Ascending aorta (tissue), 2 donors: Measurements from ENCODE around the gene C16orf95. TPM values are rescaled to one million over a fixed set of nuclear protein-coding genes. Genes with fewer than 3 reads are reported as not detected.

Experiments used
- DNase-seq, 2 donors: peaks; one replicate each; pipeline ENCODE4 v3.0.0-alpha.2; 2019; ENCODE audit warnings: low spot score in 2 of 2
- H3K27ac ChIP-seq, 2 donors: fragments of 200-600 bp; sonication (generic); one replicate each; pipeline ENCODE4 v1.5.1; 2016 to 2017; ENCODE audit warnings: mild to moderate bottlenecking in 1 of 2
- H3K27me3 ChIP-seq: fragments of 200-600 bp; sonication (generic); one replicate; pipeline ENCODE4 v1.5.1; 2017
- H3K36me3 ChIP-seq, 2 donors: fragments of 200-600 bp; sonication (generic); one replicate each; pipeline ENCODE4 v1.5.1; 2016
- H3K4me1 ChIP-seq, 2 donors: fragments of 200-600 bp; sonication (generic); one replicate each; pipeline ENCODE4 v1.5.1; 2016 to 2017; ENCODE audit warnings: mild to moderate bottlenecking in 1 of 2
- H3K4me3 ChIP-seq, 2 donors: fragments of 200-600 bp; sonication (generic); one replicate each; pipeline ENCODE4 v1.5.1; 2016 to 2017; ENCODE audit warnings: mild to moderate bottlenecking in 1 of 2
- H3K9me3 ChIP-seq, 2 donors: fragments of 200-600 bp; sonication (generic); one replicate each; pipeline ENCODE4 v1.5.1; 2016
- intact Hi-C: fragments of 100-400 bp; cut with DNase I; formaldehyde crosslinking; loops from one replicate; pipeline ENCODE4 v1.15.1; 2023
- total RNA-seq: library from RNA; depleted of rRNA; stranded (reverse); fragments of >200 nt; gene quantifications from one replicate; pipeline ENCODE4 v1.1.0, GENCODE V29; 2016
- TF ChIP-seq, protein P1 (sequence below), 3 experiments: fragments of 200-600 bp in 2 of 3; fragments of 450-650 bp in 1 of 3; sonication (generic) in 2 of 3; IDR thresholded peaks; one replicate each; pipeline ENCODE4 v1.5.1; 2016 to 2019; ENCODE audit warnings: antibody characterized with exemption in 3 of 3, mild to moderate bottlenecking in 1 of 3, moderate library complexity in 1 of 3

C16orf95 gene
- total RNA-seq, 1 donor from 2014 or later, result not detected

- Histone ChIP-seq H3K9me3 (no peaks in the 10 kb centered on the region), H3K27me3 (no peaks in the 10 kb centered on the region), H3K36me3 (peaks cover 27 to 55% of the 10 kb centered on the region in 2 donors), H3K27ac (peak overlapping the region in 1 of 2 donors; percentile 27), H3K4me1 (no peaks in the 10 kb centered on the region), H3K4me3 (no peak overlapping the region)
- TF ChIP-seq, protein P1, sequence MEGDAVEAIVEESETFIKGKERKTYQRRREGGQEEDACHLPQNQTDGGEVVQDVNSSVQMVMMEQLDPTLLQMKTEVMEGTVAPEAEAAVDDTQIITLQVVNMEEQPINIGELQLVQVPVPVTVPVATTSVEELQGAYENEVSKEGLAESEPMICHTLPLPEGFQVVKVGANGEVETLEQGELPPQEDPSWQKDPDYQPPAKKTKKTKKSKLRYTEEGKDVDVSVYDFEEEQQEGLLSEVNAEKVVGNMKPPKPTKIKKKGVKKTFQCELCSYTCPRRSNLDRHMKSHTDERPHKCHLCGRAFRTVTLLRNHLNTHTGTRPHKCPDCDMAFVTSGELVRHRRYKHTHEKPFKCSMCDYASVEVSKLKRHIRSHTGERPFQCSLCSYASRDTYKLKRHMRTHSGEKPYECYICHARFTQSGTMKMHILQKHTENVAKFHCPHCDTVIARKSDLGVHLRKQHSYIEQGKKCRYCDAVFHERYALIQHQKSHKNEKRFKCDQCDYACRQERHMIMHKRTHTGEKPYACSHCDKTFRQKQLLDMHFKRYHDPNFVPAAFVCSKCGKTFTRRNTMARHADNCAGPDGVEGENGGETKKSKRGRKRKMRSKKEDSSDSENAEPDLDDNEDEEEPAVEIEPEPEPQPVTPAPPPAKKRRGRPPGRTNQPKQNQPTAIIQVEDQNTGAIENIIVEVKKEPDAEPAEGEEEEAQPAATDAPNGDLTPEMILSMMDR (IDR thresholded peaks at IDR 0.05), result no peak
- no peak for DNase-seq
- intact Hi-C loops, result no loop called here
Observed at GRCh38 chr16:87344931-87345631, 27.9 kb upstream of the C16orf95 start.

GRCh38 chr16:87344165-87344930 lies 27.2 kb upstream of the C16orf95 start:
- TF ChIP-seq, protein P1 (IDR thresholded peaks at IDR 0.05), result no peak
- Histone ChIP-seq H3K4me3 (no peak overlapping the region), H3K9me3 (no peaks in the 10 kb centered on the region), H3K27ac (peak overlapping the region in 1 of 2 donors; percentile 27), H3K27me3 (no peaks in the 10 kb centered on the region), H3K4me1 (no peaks in the 10 kb centered on the region), H3K36me3 (peaks cover 28 to 60% of the 10 kb centered on the region in 2 donors)
- intact Hi-C loops, result no loop called here
- DNase-seq, result no peak

DNA sequence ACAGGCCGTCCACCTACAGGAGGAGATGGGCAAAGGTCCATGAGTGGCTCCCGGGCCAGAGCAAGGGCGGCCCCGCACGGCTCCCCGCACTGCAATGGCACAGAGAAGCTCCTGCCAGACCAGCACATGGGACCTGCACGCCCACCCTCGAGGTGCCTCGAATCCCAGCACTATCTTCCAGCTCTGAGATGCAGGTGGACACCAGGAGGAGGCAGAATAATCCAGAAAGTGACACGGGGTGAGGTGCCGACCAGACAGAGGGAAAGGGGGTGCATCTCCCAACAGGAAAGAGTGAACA lies 26.5 kb upstream of the C16orf95 start:
- H3K27me3 ChIP-seq, result no peaks in the 10 kb centered on the region
- H3K4me1 ChIP-seq, result no peaks in the 10 kb centered on the region
- H3K27ac ChIP-seq, result no peak overlapping the region
- no peak for DNase-seq
- intact Hi-C loops, result no loop called here
- H3K4me3 ChIP-seq, result no peak overlapping the region
- H3K9me3 ChIP-seq, result no peaks in the 10 kb centered on the region
- TF ChIP-seq, protein P1 (IDR thresholded peaks at IDR 0.05), result no peak
- peaks cover 34 to 65% of the 10 kb centered on the region in 2 donors for H3K36me3 ChIP-seq

DNA sequence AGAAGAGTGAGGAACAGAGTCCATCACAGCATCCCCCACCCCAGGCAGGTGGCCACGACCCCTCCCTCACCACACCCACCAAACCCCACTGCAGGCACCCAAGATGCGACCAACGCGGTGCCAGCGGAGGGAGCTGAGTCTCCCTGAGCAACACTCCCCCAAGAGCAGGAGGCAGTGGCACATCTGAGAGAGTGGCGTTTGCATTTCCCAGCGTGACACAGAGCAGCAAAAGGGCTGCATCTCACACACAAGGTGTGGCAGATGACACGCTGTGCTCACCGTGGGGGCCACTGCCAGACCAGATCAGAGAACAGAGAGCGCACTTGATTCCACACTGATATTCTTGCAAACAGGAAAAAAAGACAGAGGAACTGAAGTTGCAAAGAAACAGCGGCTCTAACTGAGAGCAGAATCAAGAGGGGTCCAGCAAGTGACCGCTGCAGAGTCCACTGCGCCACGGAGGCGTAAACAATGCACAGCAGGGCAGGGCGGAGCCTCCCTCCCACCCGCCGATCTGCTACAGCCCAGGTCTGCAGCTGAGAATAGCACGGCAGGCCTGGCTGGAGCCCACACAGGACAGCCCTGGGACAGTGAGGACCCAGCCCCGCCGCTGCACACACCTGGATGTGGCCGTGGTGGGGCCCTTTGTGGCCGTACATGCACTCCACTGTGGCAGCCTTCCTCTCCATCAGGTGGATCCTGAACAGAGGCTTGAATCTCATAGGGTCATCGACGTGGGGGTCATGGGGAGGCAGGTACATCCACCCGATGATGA lies 26.0 kb upstream of the C16orf95 start:
- intact Hi-C loops, result no loop called here

DNA sequence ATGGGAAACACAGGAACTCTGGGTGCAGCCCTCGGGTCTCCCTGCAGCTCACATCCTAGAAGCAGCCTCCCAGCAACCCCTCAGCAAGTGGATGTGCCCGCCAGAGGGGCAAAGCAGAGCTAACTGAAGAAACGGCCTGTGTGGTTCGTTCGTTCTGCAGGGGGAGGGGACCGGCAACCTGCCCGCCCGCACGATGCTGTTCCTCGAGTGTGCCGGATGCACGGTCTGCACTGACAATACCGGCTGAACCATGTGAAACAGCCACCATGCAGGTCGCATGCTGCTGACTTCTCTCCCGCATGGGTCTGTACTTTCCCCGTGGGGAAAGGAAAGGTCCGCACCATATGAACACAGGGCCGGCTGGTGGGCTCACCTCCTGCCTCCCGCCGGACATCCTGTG lies 25.3 kb upstream of the C16orf95 start:
- no peaks in the 10 kb centered on the region for H3K4me1 ChIP-seq
- no peak overlapping the region for H3K4me3 ChIP-seq
- H3K27ac ChIP-seq, result no peak overlapping the region
- intact Hi-C loops, result no loop called here
- TF ChIP-seq, protein P1 (IDR thresholded peaks at IDR 0.05), result no peak
- no peak for DNase-seq
- peaks cover 39 to 69% of the 10 kb centered on the region in 2 donors for H3K36me3 ChIP-seq
- no peaks in the 10 kb centered on the region for H3K9me3 ChIP-seq
- H3K27me3 ChIP-seq, result no peaks in the 10 kb centered on the region

More for the DNA sequence above, 26.0 kb upstream of the C16orf95 start:
- H3K27ac ChIP-seq, result no peak overlapping the region
- no peaks in the 10 kb centered on the region for H3K4me1 ChIP-seq
- TF ChIP-seq, protein P1 (IDR thresholded peaks at IDR 0.05), result no peak
- no peaks in the 10 kb centered on the region for H3K9me3 ChIP-seq
- DNase-seq, result no peak
- H3K4me3 ChIP-seq, result no peak overlapping the region
- no peaks in the 10 kb centered on the region for H3K27me3 ChIP-seq
- H3K36me3 ChIP-seq, result peaks cover 34 to 65% of the 10 kb centered on the region in 2 donors
